Neural progenitor cell (in vitro differentiated cells): Measurements from ENCODE around the gene NT5DC1. TPM values are rescaled to one million over a fixed set of nuclear protein-coding genes. Genes with fewer than 3 reads are reported as not detected.

Experiments
- DNase-seq: peaks from one replicate; pipeline ENCODE4 v3.0.0-alpha.2; 2016; ENCODE audit warnings: low spot score
- H2AFZ ChIP-seq: fragments of 200-600 bp; sonication (generic); replicated peaks from 2 replicates; pipeline ENCODE4 v1.6.1; 2016; ENCODE audit warnings: antibody characterized with exemption
- H3F3A ChIP-seq: fragments of 200-600 bp; sonication (generic); 2 replicates; pipeline ENCODE4 v1.6.1; 2016; ENCODE audit warnings: antibody characterized with exemption, low read depth
- H3K27ac ChIP-seq: fragments of 200-600 bp; sonication (generic); 2 replicates; pipeline ENCODE4 v1.5.1; 2016; ENCODE audit warnings: mild to moderate bottlenecking
- H3K27me3 ChIP-seq: fragments of 200-600 bp; sonication (generic); 2 replicates; pipeline ENCODE4 v1.6.1; 2016; ENCODE audit warnings: mild to moderate bottlenecking, moderate library complexity
- H3K36me3 ChIP-seq: fragments of 200-600 bp; sonication (generic); 2 replicates; pipeline ENCODE4 v1.5.1; 2016
- H3K4me1 ChIP-seq: fragments of 200-600 bp; sonication (generic); 2 replicates; pipeline ENCODE4 v1.6.1; 2016; ENCODE audit warnings: mixed run types
- H3K4me2 ChIP-seq: fragments of 200-600 bp; sonication (generic); 2 replicates; pipeline ENCODE4 v1.6.1; 2016
- H3K4me3 ChIP-seq: fragments of 200-600 bp; sonication (generic); 2 replicates; pipeline ENCODE4 v1.5.1; 2016
- H3K79me2 ChIP-seq: fragments of 200-600 bp; sonication (generic); 2 replicates; pipeline ENCODE4 v1.6.1; 2016; ENCODE audit warnings: low read depth
- H3K9ac ChIP-seq: fragments of 200-600 bp; sonication (generic); 2 replicates; pipeline ENCODE4 v1.6.1; 2016
- H3K9me3 ChIP-seq: fragments of 200-600 bp; sonication (generic); 2 replicates; pipeline ENCODE4 v1.5.1; 2016; ENCODE audit warnings: low read depth
- H4K20me1 ChIP-seq: fragments of 200-600 bp; sonication (generic); 2 replicates; pipeline ENCODE4 v1.6.1; 2016; ENCODE audit warnings: low read depth
- H3K27ac Mint-ChIP-seq: 3 replicates; pipeline ENCODE4 v1.8.0; 2021; ENCODE audit warnings: mixed read lengths
- H3K27me3 Mint-ChIP-seq: 2 replicates; pipeline ENCODE4 v1.8.0; 2022; ENCODE audit warnings: low read depth, mild to moderate bottlenecking, inconsistent platforms, moderate library complexity, mixed read lengths; ENCODE audit not compliant: insufficient read depth
- H3K36me3 Mint-ChIP-seq: 3 replicates; pipeline ENCODE4 v1.8.0; 2021; ENCODE audit warnings: mixed read lengths
- H3K4me1 Mint-ChIP-seq: 3 replicates; pipeline ENCODE4 v1.8.0; 2021; ENCODE audit warnings: mixed read lengths
- H3K4me3 Mint-ChIP-seq: 3 replicates; pipeline ENCODE4 v1.8.0; 2021; ENCODE audit warnings: mild to moderate bottlenecking, moderate library complexity, mixed read lengths
- H3K9me3 Mint-ChIP-seq: 3 replicates; pipeline ENCODE4 v1.8.0; 2020; ENCODE audit warnings: mixed read lengths
- CTCF ChIP-seq: fragments of 200-600 bp; sonication (generic); IDR thresholded peaks from 2 replicates; pipeline ENCODE4 v1.5.1; 2017; ENCODE audit warnings: antibody characterized with exemption, mild to moderate bottlenecking
- EZH2 ChIP-seq: fragments of 200-600 bp; sonication (generic); IDR thresholded peaks from 2 replicates; pipeline ENCODE4 v1.6.1; 2017; ENCODE audit warnings: antibody characterized with exemption, mild to moderate bottlenecking, moderate library complexity
- EZH2phosphoT487 ChIP-seq: fragments of 200-600 bp; sonication (generic); IDR thresholded peaks from 2 replicates; pipeline ENCODE4 v1.6.1; 2017; ENCODE audit warnings: antibody characterized with exemption
- total RNA-seq: library from RNA; depleted of rRNA; stranded (reverse); fragments of >200 nt; gene quantifications from 2 replicates; pipeline ENCODE4 v1.2.3, GENCODE V29; 2015; ENCODE audit warnings: low replicate concordance

The NT5DC1 gene
- total RNA-seq = 19.3 and 21.6 TPM in 2 replicates

GRCh38 chr6:116100419-116101301, at the start of gene NT5DC1:
Gene NT5DC1 (plus strand): TSS chr6:116100853. CDS start chr6:116100931, 78 bp downstream.
- Histone ChIP-seq H3K36me3 (no peaks in the 10 kb centered on the region), H3K79me2 (peaks cover 45% of the 10 kb centered on the region), H3K27ac (peak within 1 kb of the TSS; percentile 94), H3K4me2 (peak within 1 kb of the TSS; percentile 87), H3K9ac (peak within 1 kb of the TSS; percentile 68), H3F3A (peaks cover 20% of the 10 kb centered on the region), H3K4me1 (peaks cover 35% of the 10 kb centered on the region), H2AFZ (peak within 1 kb of the TSS; percentile 92), H3K27me3 (peaks cover 7% of the 10 kb centered on the region), H3K9me3 (no peaks in the 10 kb centered on the region), H4K20me1 (no peaks in the 10 kb centered on the region), H3K4me3 (peak within 1 kb of the TSS; percentile 85)
- Mint-ChIP-seq H3K27me3 (peaks cover 7% of the 10 kb centered on the region), H3K9me3 (peaks cover 12% of the 10 kb centered on the region), H3K36me3 (peaks cover 5% of the 10 kb centered on the region), H3K4me3 (peak within 1 kb of the TSS; percentile 95), H3K27ac (peak within 1 kb of the TSS; percentile 88), H3K4me1 (peaks cover 20% of the 10 kb centered on the region)
- TF ChIP-seq EZH2phosphoT487 (peak; percentile 46), CTCF (peak; percentile 54), EZH2 (no peak)
- DNase-seq = peak; percentile 92

GRCh38 chr6:116051244-116051643, 49.4 kb upstream of the NT5DC1 start:
- Mint-ChIP-seq H3K9me3 (no peaks in the 10 kb centered on the region), H3K4me1 (no peaks in the 10 kb centered on the region), H3K27me3 (no peaks in the 10 kb centered on the region), H3K27ac (no peak overlapping the region), H3K4me3 (no peak overlapping the region), H3K36me3 (no peaks in the 10 kb centered on the region)
- no peaks in the 10 kb centered on the region for H3K4me1 ChIP-seq
- H3K27me3 ChIP-seq = no peaks in the 10 kb centered on the region
- H3K79me2 ChIP-seq = no peaks in the 10 kb centered on the region
- TF ChIP-seq CTCF (no peak), EZH2 (no peak), EZH2phosphoT487 (no peak)
- no peaks in the 10 kb centered on the region for H3F3A ChIP-seq
- H3K36me3 ChIP-seq = no peaks in the 10 kb centered on the region
- H3K9ac ChIP-seq = no peak overlapping the region
- no peak overlapping the region for H3K27ac ChIP-seq
- no peak overlapping the region for H3K4me3 ChIP-seq
- no peaks in the 10 kb centered on the region for H4K20me1 ChIP-seq
- no peak for DNase-seq
- H2AFZ ChIP-seq = no peak overlapping the region
- no peaks in the 10 kb centered on the region for H3K9me3 ChIP-seq
- H3K4me2 ChIP-seq = no peak overlapping the region

GRCh38 chr6:116055513-116055912, 45.1 kb upstream of the NT5DC1 start:
- Mint-ChIP-seq H3K4me1 (no peaks in the 10 kb centered on the region), H3K36me3 (no peaks in the 10 kb centered on the region), H3K4me3 (no peak overlapping the region), H3K27ac (no peak overlapping the region), H3K9me3 (no peaks in the 10 kb centered on the region), H3K27me3 (no peaks in the 10 kb centered on the region)
- H3K9ac ChIP-seq = no peak overlapping the region
- H3K27ac ChIP-seq = no peak overlapping the region
- DNase-seq = no peak
- no peaks in the 10 kb centered on the region for H3K79me2 ChIP-seq
- no peaks in the 10 kb centered on the region for H3F3A ChIP-seq
- no peak overlapping the region for H3K4me2 ChIP-seq
- H4K20me1 ChIP-seq = no peaks in the 10 kb centered on the region
- H3K36me3 ChIP-seq = no peaks in the 10 kb centered on the region
- H2AFZ ChIP-seq = peak overlapping the region; percentile 12
- no peak for TF ChIP-seq EZH2
- no peak for TF ChIP-seq EZH2phosphoT487
- TF ChIP-seq CTCF = no peak
- H3K4me3 ChIP-seq = no peak overlapping the region
- no peaks in the 10 kb centered on the region for H3K27me3 ChIP-seq
- no peaks in the 10 kb centered on the region for H3K4me1 ChIP-seq
- no peaks in the 10 kb centered on the region for H3K9me3 ChIP-seq
